GM12891 (cell line): ENCODE measurements around the gene EOMES.

Experiments
- DNase-seq: peaks from one replicate; pipeline ENCODE4 v3.0.0; 2011; ENCODE audit warnings: low spot score; ENCODE audit not compliant: insufficient read length
- FAIRE-seq: peaks from 2 replicates; lab custom pipeline; 2011; peaks lifted over from hg19 to GRCh38; lab: Jason Lieb, UNC
- PAX5 ChIP-seq: IDR thresholded peaks from 2 replicates; pipeline ENCODE4 v1.6.1; 2011; ENCODE audit warnings: low read length, moderate library complexity, mild to moderate bottlenecking; ENCODE audit not compliant: insufficient read depth, severe bottlenecking
- POLR2A ChIP-seq: IDR thresholded peaks from 2 replicates; pipeline ENCODE4 v1.6.1; 2011; ENCODE audit warnings: low read depth, low read length, control low read depth
- POLR2AphosphoS5 ChIP-seq: IDR thresholded peaks from 2 replicates; pipeline ENCODE4 v1.6.1; 2011; ENCODE audit warnings: low read depth, low read length, control low read depth
- POU2F2 ChIP-seq: IDR thresholded peaks from 2 replicates; pipeline ENCODE4 v1.6.1; 2011; ENCODE audit warnings: low read depth, mild to moderate bottlenecking, control low read depth, low read length, moderate library complexity
- SPI1 ChIP-seq: IDR thresholded peaks from 2 replicates; pipeline ENCODE4 v1.6.1; 2011; ENCODE audit warnings: low read depth, low read length, control low read depth
- TAF1 ChIP-seq: IDR thresholded peaks from 2 replicates; pipeline ENCODE4 v1.6.1; 2011; ENCODE audit warnings: low read depth, low read length, control low read depth

EOMES gene

GRCh38 chr3:27684302-27684701 lies 37.8 kb downstream of the EOMES start:
- FAIRE-seq (no peak), DNase-seq (no peak)
- TF ChIP-seq TAF1 (no peak), POLR2A (no peak), PAX5 (no peak), POLR2AphosphoS5 (no peak), POU2F2 (no peak), SPI1 (no peak)

DNA sequence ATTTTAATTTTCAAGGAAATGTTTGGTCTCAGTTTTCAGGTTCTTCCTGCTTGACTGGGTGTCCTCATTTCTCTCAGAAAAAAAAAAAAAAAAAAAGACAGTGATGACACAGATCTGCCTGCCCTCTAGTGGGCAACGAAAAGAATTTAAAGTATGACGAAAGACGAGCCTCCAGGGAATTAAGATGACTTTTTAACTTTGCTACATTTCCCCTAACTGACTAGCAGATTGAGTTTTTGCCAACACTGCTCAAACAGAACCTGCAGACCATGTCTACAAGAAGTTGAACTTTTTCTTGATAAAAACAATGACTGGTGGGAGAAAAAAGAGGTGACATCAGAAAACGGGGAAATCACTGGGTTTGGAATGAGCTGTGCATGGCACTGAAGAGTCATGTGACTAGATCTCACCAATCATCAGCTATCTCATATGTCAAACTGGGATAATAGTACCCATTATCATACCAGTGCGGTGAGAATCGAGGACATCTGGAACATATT lies 40.8 kb downstream of the EOMES start:
- TF ChIP-seq POLR2A (no peak), TAF1 (no peak), POLR2AphosphoS5 (no peak), SPI1 (no peak), PAX5 (no peak), POU2F2 (no peak)
- peak; percentile 22 for DNase-seq
- FAIRE-seq, result peak; percentile 51

- no peak for DNase-seq
- FAIRE-seq, result no peak
- TF ChIP-seq TAF1 (no peak), PAX5 (no peak), POLR2AphosphoS5 (no peak), SPI1 (no peak), POLR2A (no peak), POU2F2 (no peak)
Measured at GRCh38 chr3:27680517-27681246, 41.4 kb downstream of the EOMES start.

- no peak for FAIRE-seq
- no peak for TF ChIP-seq PAX5
- no peak for DNase-seq
Measured at GRCh38 chr3:27679691-27680090, 42.4 kb downstream of the EOMES start.

DNA sequence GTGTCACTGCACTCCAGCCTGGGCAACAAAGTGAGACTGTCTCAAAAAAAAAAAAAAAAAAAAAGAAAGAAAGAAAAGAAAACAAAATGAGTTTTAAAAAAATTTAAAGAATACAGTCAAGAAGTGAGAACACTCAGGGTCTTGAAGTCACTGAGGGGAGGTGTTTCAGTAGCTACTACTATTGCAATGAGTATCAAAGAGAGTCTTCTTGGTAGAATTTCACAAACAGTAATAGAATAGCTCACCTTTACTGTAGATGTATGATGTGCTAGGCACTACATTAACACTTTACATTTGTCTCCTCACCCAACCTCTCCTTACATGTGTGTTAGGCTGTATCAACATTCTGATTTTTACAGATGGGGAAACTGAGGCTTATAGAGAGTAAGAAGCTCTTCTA lies 43.9 kb downstream of the EOMES start:
- DNase-seq (no peak), FAIRE-seq (no peak)
- no peak for TF ChIP-seq PAX5

DNA sequence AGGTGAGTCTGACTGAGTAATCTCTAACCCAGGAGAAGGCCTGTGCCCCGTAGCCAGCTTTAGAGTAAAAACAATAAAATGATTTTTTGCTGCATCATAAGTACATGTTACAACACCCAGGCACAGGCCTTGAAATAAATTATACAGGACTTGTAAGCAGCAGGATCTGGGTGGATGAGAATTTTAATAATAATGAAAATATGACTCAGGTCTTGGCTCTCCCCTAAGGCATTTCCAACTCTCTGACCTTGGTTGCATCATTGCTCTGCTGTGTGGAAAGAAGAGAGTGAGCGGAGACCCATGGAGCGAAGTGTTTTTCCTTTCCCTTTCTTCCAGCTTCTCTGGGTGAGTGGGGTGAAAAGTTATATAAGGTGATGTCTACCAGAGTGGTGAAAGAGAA lies 44.6 kb downstream of the EOMES start:
- no peak for FAIRE-seq
- TF ChIP-seq POU2F2 (no peak), POLR2A (no peak), TAF1 (no peak), SPI1 (no peak), PAX5 (no peak), POLR2AphosphoS5 (no peak)
- no peak for DNase-seq

- DNase-seq (no peak), FAIRE-seq (no peak)
- TF ChIP-seq POU2F2 (no peak), POLR2AphosphoS5 (no peak), POLR2A (no peak), TAF1 (no peak), PAX5 (no peak), SPI1 (no peak)
Measured at GRCh38 chr3:27675287-27675686, 46.8 kb downstream of the EOMES start.

GRCh38 chr3:27673701-27674100 lies 48.4 kb downstream of the EOMES start:
- no peak for TF ChIP-seq POLR2AphosphoS5
- peak; percentile 79 for TF ChIP-seq SPI1
- DNase-seq (no peak), FAIRE-seq (no peak)

GRCh38 chr3:27671101-27671500 lies 51.0 kb downstream of the EOMES start:
- no peak for TF ChIP-seq SPI1
- no peak for TF ChIP-seq POU2F2
- no peak for TF ChIP-seq POLR2A
- no peak for TF ChIP-seq PAX5
- FAIRE-seq (no peak), DNase-seq (no peak)

- FAIRE-seq (no peak), DNase-seq (no peak)
- TF ChIP-seq POLR2A (no peak), SPI1 (no peak)
Measured at GRCh38 chr3:27670619-27671018, 51.5 kb downstream of the EOMES start.

GRCh38 chr3:27669591-27669990 lies 52.5 kb downstream of the EOMES start:
- FAIRE-seq (no peak), DNase-seq (no peak)
- TF ChIP-seq PAX5 (no peak), SPI1 (peak; percentile 71)
